Camera-type eye (tissue), 1 donor: ENCODE data around the gene SKIC3. TPM values are rescaled to one million over a fixed set of nuclear protein-coding genes. Genes with fewer than 3 reads are reported as not detected.

Experiments
- total RNA-seq: library from RNA; depleted of rRNA; stranded (reverse); fragments of >200 nt; gene quantifications from one replicate; pipeline ENCODE4 v1.2.3, GENCODE V29; 2014

The SKIC3 gene
- 199 TPM for total RNA-seq

GRCh38 chr5:95554647-95555548, at the start of gene SKIC3, which contains the start of gene ARSK:
Gene SKIC3, minus strand, starts transcription at chr5:95554977. Its CDS starts 7,827 bp downstream, at chr5:95547150.
Gene ARSK, plus strand, starts transcription at chr5:95555101. Its CDS starts 178 bp downstream, at chr5:95555279.

Other genes with a start within 250 kb of the SKIC3 start
- not detected for gene FAM81B, start 163.6 kb downstream of the SKIC3 start, total RNA-seq
- 14.5 TPM for gene ARSK, start 124 bp upstream of the SKIC3 start, total RNA-seq
- gene GPR150, start 65.1 kb upstream of the SKIC3 start, total RNA-seq, result not detected
- 4.8 TPM for gene RFESD, start 91.8 kb upstream of the SKIC3 start, total RNA-seq
- gene SPATA9, start 128.0 kb upstream of the SKIC3 start, total RNA-seq, result not detected
- 176 TPM for gene RHOBTB3, start 176.4 kb upstream of the SKIC3 start, total RNA-seq